Superior temporal gyrus (tissue), 1 donor: ENCODE measurements around the gene RHAG.

Experiments used
- DNase-seq: peaks from one replicate; pipeline ENCODE4 v3.0.0-alpha.2; 2016; ENCODE audit errors: extremely low spot score

RHAG gene

DNA sequence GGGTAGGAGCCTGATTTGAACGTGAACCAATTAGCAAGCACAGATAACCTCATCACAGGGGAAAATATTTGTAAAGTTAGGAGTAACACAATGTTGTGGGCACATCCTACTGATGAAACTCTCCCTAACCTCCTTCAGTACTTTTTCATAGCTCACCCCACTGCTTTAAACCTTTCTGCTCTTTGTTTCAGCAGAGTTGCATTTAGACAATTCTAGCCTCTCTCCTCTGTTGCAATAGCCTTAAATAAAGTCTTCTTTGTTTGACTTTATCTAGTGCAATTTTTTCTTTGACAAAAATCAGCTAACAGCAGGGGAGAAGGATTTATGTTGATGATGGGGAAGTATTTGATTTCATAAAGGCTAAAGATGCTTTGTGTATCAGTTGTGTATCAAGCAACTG, 72.1 kb downstream of the RHAG start:
- no peak for DNase-seq

DNA sequence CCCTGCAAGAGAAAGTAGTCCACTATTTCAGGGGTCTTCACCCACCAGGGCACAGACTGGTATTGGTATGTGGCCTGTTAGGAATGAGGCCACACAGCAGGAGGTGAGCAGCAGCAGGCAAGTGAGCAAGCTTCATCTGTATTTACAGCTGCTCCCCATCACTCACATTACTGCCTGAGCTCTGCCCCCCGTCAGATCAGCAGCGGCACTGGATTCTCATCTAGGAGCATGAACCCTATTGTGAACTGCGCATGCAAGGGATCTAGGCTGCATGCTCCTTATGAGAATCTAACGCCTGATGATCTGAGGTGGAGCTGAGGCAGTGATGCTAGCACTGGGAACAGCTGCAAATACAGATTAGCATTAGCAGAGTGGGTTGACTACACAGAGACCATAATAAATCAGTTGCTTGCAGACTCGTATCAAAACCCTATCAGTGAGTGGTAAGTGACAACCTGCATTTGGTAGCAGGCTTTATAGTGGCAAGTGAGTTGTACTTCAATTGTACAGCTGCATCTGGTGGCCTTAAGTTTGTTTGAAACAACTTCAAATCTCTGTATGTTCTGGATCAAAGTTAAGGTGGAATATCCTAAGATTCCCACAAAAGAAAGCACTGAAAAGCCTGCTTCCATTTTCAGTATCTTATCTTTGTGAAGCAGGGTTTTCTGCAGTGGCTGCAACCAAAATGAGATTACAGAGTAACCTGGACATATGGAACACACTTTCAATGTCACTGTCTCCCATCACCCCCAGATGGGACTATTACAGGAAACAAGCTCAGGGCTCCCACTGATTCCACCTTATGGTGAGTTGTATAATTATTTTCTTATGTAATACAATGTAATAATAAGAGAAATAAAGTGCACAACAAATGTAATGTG, 73.4 kb downstream of the RHAG start:
- DNase-seq = no peak

DNA sequence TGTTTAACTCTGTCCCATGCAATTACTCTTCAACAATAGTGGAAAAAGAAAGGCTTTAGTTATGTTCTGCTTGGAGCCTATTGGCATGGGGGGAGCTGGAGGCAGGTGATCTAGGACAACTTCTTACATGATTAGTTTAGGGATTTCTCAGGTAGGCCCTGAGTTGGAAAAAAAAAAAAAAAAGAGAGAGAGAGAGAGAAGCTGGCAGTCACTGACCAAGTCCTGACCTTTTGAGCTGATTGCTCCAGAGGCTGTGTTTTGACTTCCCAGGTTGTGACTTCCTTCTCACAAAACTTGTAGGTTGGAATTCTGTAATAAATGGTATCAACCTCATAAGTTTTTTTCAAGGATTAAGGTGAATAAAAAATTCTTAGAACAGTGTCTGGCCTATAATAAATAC, 78.4 kb downstream of the RHAG start:
- DNase-seq = no peak

DNA sequence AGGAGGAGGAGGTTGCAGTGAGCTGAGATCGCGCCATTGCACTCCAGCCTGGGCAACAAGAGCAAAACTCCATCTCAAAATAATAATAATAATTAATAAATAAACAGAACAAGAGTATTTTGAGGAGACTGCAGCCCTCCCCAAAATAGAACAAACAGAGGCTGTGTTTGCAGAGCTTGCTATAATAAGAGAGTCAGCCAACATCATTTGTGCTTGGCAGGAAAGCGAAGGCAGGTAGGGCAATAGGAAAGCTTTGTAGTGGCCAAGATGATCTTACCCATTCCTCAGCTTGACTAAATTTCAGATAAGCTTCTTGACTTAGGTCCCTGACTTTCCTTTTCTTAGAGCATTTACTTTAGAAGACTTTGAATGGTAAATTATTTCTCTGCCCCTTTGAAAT, 79.5 kb downstream of the RHAG start:
- DNase-seq = no peak

DNA sequence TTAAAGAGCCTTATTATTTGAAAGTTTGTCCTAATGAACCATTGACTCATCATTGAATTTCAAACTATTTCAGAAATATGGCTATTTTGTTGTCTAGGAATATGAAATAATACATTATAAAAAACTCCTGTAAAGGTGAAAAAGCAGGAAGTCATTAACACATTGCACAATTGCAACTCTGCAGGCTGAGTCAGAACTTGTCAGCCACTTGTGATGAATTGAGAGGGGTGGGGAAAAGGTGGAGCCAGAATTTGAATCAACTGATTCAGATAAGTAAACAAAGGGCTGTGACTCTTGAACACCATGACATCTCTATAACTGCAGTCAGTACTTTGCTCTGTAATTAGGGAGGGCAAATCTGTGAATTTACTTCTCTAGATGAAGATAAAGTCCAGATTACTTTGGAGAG, 80.2 kb downstream of the RHAG start:
- no peak for DNase-seq

DNA sequence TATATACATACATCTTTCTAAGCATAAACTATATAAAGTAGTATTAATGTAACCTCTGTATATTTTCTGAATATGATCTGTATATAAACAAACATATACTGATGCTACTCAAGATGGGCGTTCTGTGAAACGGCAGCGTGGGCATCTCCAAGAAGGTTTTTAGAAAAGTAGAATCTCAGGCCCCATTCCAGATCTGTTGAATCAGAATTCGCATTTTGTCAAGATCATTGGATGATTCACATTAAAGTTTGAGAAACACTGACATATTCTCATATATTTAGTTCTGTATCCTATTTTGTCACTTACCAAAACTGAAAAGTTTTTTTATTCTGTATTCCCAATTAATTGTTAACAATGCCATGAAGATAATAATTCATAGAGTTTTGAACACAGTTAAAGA, 80.7 kb downstream of the RHAG start:
- DNase-seq = no peak
